ENCODE measurements around the gene SLC39A10.
"Not testable (repeated sequence)": the region's sequence is repeated elsewhere in the genome, so short reads cannot be mapped to it uniquely, and the experiment has no call there.

Gene SLC39A10

GRCh38 chr2:195636890-195637289 is 20.1 kb upstream of the SLC39A10 start:
- DNase-seq (ENCODE audit: low spot score), result no peak
- no peak for TF ChIP-seq CTCF (IDR thresholded peaks at IDR 0.05; ENCODE audit: extremely low read depth, missing control alignments)

GRCh38 chr2:195638750-195639149 is 18.3 kb upstream of the SLC39A10 start:
- no peak for TF ChIP-seq CTCF (IDR thresholded peaks at IDR 0.05; ENCODE audit: extremely low read depth, missing control alignments)
- no peak for DNase-seq (ENCODE audit: low spot score)

GRCh38 chr2:195639238-195639858 is 17.7 kb upstream of the SLC39A10 start:
- TF ChIP-seq CTCF (IDR thresholded peaks at IDR 0.05; ENCODE audit: extremely low read depth, missing control alignments), result no peak
- DNase-seq (ENCODE audit: low spot score), result no peak

GRCh38 chr2:195639959-195640358 is 17.1 kb upstream of the SLC39A10 start:
- TF ChIP-seq CTCF (IDR thresholded peaks at IDR 0.05; ENCODE audit: extremely low read depth, missing control alignments), result no peak
- DNase-seq (ENCODE audit: low spot score), result no peak

- no peak for TF ChIP-seq CTCF (IDR thresholded peaks at IDR 0.05; ENCODE audit: extremely low read depth, missing control alignments)
- no peak for DNase-seq (ENCODE audit: low spot score)
These were observed 14.9 kb upstream of the SLC39A10 start for GRCh38 chr2:195642027-195642678.

- TF ChIP-seq CTCF (IDR thresholded peaks at IDR 0.05; ENCODE audit: extremely low read depth, missing control alignments), result no peak
- DNase-seq (ENCODE audit: low spot score), result no peak
These were observed 14.4 kb upstream of the SLC39A10 start for GRCh38 chr2:195642679-195643068.

GRCh38 chr2:195644708-195645107 is 12.3 kb upstream of the SLC39A10 start:
- not testable (repeated sequence) for DNase-seq (ENCODE audit: low spot score)

- DNase-seq (ENCODE audit: low spot score), result no peak
- no peak for TF ChIP-seq CTCF (IDR thresholded peaks at IDR 0.05; ENCODE audit: extremely low read depth, missing control alignments)
These were observed 11.6 kb upstream of the SLC39A10 start for GRCh38 chr2:195645413-195645812.

All from GM20000 (cell line).